NB4 (cell line): ENCODE data around the gene P2RX6.

Source experiments
- CTCF ChIP-seq: IDR thresholded peaks from one replicate; pipeline ENCODE4 v1.5.1; 2012; ENCODE audit warnings: low read depth, low read length
- POLR2A ChIP-seq: IDR thresholded peaks from 2 replicates; pipeline ENCODE4 v1.6.1; 2011; ENCODE audit warnings: mild to moderate bottlenecking; ENCODE audit not compliant: insufficient read length; ENCODE audit errors: extremely low read depth

DNA sequence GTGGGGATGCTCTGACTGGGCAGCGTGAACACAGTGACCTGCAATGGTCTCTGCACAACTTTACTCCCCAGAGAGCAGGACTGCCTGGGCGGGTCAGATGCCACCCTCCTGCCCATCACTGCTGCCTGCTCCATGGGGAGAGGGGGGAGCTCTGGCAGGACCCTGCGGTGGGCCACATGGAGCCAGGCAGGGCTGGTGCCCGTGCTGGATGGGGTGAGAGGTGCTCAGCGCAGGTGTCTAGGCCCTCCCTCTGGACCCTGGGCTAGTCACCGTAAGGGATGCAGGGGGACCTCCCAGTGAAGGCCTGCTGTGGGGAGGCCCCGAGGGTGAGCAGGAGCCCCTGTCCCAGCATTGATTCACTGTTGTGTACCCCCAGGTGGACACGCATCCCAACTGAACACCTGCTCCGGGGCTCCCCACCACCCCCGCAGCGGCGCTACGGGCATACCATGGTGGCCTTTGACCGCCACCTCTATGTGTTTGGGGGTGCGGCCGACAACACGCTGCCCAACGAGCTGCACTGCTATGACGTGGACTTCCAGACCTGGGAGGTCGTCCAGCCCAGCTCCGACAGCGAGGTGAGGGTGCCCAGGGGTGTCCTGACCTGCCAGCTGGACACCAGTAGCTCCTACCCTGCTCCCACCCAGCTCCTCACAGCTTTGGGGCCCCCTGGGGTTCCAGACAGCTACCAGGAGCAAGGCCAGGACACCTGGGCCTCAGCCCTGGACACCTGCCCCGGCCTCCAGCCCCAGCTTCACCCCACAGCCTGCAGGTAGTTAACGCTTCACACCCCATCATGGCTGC lies 23.5 kb upstream of the P2RX6 start:
- TF ChIP-seq POLR2A (no peak), CTCF (no peak)
